Measurements from ENCODE around the gene OTOP1. TPM values are rescaled to one million over a fixed set of nuclear protein-coding genes. Genes with fewer than 3 reads are reported as not detected.
"Not testable (repeated sequence)": the region's sequence is repeated elsewhere in the genome, so short reads cannot be mapped to it uniquely, and the experiment has no call there.

Gene OTOP1
- total and polyA plus RNA-seq, 2 experiments from 2014 or later, result not detected

DNA sequence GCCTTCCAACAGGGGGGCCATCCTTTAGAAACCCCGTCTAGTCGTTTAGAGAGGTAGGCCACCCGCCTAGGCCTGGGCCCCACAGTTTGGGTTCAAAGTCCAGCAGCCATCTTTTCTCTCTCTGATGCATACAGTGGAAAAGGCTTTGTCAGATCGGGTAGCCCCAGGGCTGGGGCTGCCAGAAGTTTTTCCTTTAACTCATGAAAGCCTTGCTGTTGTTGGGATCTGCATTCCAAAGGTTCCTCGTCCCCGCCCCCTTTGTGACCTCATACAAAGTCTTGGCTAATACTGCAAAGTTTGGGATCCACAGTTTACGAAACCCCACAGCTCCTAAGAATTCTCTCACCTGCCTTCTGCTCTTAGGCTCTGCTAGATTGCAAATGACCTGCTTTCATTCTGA lies 64.5 kb downstream of the OTOP1 start:
- H3K27ac ChIP-seq, result peak overlapping the region; percentile 40
- not testable (repeated sequence) for H3K36me3 ChIP-seq (replicated peaks; ENCODE audit: insufficient read depth, low read depth); H3K4me3 ChIP-seq; H3K4me1 ChIP-seq (ENCODE audit: insufficient read depth); H3K79me2 ChIP-seq; H4K20me1 ChIP-seq (ENCODE audit: insufficient read depth, poor library complexity, severe bottlenecking); H3K9me2 ChIP-seq (replicated peaks; ENCODE audit: insufficient read depth); H3K9me3 ChIP-seq (ENCODE audit: low read depth); H2AFZ ChIP-seq; H3K4me2 ChIP-seq; H3K27me3 ChIP-seq
- DNase-seq (ENCODE audit: low spot score), result peak; percentile 25
- 43% methylated on average over 7 of the region's 7 CpGs for WGBS (ENCODE audit: low lambda C conversion rate, missing lambda C conversion rate)

DNA sequence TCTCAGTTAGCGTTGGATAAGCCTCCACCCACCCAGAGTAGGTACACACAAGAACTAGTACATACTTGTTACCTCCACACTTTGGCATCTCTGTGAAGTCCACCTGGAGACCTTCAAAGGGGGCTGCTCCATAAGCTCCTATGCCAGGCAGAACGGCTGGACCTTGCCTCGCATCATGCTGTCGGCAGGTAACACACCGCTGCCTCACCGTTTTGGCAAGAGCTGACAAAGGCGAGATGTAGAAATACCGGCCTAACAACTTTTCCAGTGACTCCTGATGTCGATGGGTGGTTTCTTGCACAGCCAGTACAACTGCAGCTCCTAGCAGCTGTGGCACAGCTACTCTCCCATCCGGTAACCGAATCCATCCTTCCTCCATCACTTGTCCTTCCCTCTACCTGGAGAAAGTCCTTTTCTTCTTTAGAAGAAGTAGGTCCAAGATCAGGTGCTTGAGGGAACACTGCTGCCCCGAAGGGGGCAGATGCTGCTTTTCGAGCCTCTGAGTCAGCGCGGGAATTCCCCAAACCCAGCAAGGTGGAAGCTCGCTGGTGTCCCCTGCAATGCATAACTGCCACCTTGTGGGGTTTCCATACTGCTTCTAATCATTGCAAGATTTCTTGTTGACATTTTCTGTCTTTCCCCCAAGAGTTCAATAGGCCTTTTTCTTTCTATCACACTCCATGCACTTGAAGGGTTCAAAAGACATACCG lies 65.6 kb downstream of the OTOP1 start:
- H3K4me3 ChIP-seq; H3K4me1 ChIP-seq (ENCODE audit: insufficient read depth); H4K20me1 ChIP-seq (ENCODE audit: insufficient read depth, poor library complexity, severe bottlenecking); H3K9me2 ChIP-seq (replicated peaks; ENCODE audit: insufficient read depth); H3K4me2 ChIP-seq; H2AFZ ChIP-seq; H3K27ac ChIP-seq; DNase-seq (ENCODE audit: low spot score); H3K79me2 ChIP-seq; H3K9me3 ChIP-seq (ENCODE audit: low read depth); H3K36me3 ChIP-seq (replicated peaks; ENCODE audit: insufficient read depth, low read depth); H3K27me3 ChIP-seq: not testable (repeated sequence)
- WGBS (ENCODE audit: low lambda C conversion rate, missing lambda C conversion rate), result 68% methylated on average over 17 of the region's 17 CpGs

- not testable (repeated sequence) for H3K27ac ChIP-seq; H3K9me3 ChIP-seq (ENCODE audit: low read depth); H3K4me1 ChIP-seq (ENCODE audit: insufficient read depth); H3K36me3 ChIP-seq (replicated peaks; ENCODE audit: insufficient read depth, low read depth); H2AFZ ChIP-seq; H3K4me2 ChIP-seq; H3K79me2 ChIP-seq; H3K27me3 ChIP-seq; H3K9me2 ChIP-seq (replicated peaks; ENCODE audit: insufficient read depth); H3K4me3 ChIP-seq; H4K20me1 ChIP-seq (ENCODE audit: insufficient read depth, poor library complexity, severe bottlenecking)
- peak; percentile 33 for DNase-seq (ENCODE audit: low spot score)
- peak; percentile 41 for TF ChIP-seq CTCF (IDR thresholded peaks at IDR 0.05; ENCODE audit: poor library complexity)
- WGBS (ENCODE audit: low lambda C conversion rate, missing lambda C conversion rate), result 0% methylated on average over 3 of the region's 8 CpGs
Observed at GRCh38 chr4:4145622-4146021, 81.1 kb downstream of the OTOP1 start.

- H3K27me3 ChIP-seq; H3K36me3 ChIP-seq (replicated peaks; ENCODE audit: insufficient read depth, low read depth); H3K9me2 ChIP-seq (replicated peaks; ENCODE audit: insufficient read depth); H3K4me3 ChIP-seq; H3K4me1 ChIP-seq (ENCODE audit: insufficient read depth); H4K20me1 ChIP-seq (ENCODE audit: insufficient read depth, poor library complexity, severe bottlenecking); H3K9me3 ChIP-seq (ENCODE audit: low read depth); H3K27ac ChIP-seq; H2AFZ ChIP-seq; H3K79me2 ChIP-seq; DNase-seq (ENCODE audit: low spot score): not testable (repeated sequence)
- WGBS (ENCODE audit: low lambda C conversion rate, missing lambda C conversion rate), result 0% methylated on average over 1 of the region's 47 CpGs
- H3K4me2 ChIP-seq, result peak overlapping the region; percentile 71
Observed at GRCh38 chr4:4143376-4143775, 83.4 kb downstream of the OTOP1 start.

GRCh38 chr4:4142679-4143078 lies 84.0 kb downstream of the OTOP1 start:
- not testable (repeated sequence) for H2AFZ ChIP-seq; H3K4me3 ChIP-seq; H3K9me3 ChIP-seq (ENCODE audit: low read depth); H3K79me2 ChIP-seq; H3K27ac ChIP-seq; H3K4me1 ChIP-seq (ENCODE audit: insufficient read depth); H3K36me3 ChIP-seq (replicated peaks; ENCODE audit: insufficient read depth, low read depth); H3K9me2 ChIP-seq (replicated peaks; ENCODE audit: insufficient read depth); H4K20me1 ChIP-seq (ENCODE audit: insufficient read depth, poor library complexity, severe bottlenecking); H3K27me3 ChIP-seq
- WGBS (ENCODE audit: low lambda C conversion rate, missing lambda C conversion rate), result 10% methylated on average over 2 of the region's 25 CpGs
- peak; percentile 33 for DNase-seq (ENCODE audit: low spot score)
- peak overlapping the region; percentile 71 for H3K4me2 ChIP-seq

GRCh38 chr4:4141186-4141585 lies 85.5 kb downstream of the OTOP1 start:
- H2AFZ ChIP-seq; H3K4me1 ChIP-seq (ENCODE audit: insufficient read depth); H3K36me3 ChIP-seq (replicated peaks; ENCODE audit: insufficient read depth, low read depth); H4K20me1 ChIP-seq (ENCODE audit: insufficient read depth, poor library complexity, severe bottlenecking); H3K4me2 ChIP-seq; H3K79me2 ChIP-seq; H3K9me3 ChIP-seq (ENCODE audit: low read depth); H3K27me3 ChIP-seq; H3K27ac ChIP-seq; H3K9me2 ChIP-seq (replicated peaks; ENCODE audit: insufficient read depth); H3K4me3 ChIP-seq; DNase-seq (ENCODE audit: low spot score): not testable (repeated sequence)
- 94% methylated on average over 11 of the region's 11 CpGs for WGBS (ENCODE audit: low lambda C conversion rate, missing lambda C conversion rate)

Other genes starting within 250 kb of the OTOP1 start
- 27.3 and 37.1 TPM in 2 replicates for gene TMEM128, start 21.3 kb upstream of the OTOP1 start, total RNA-seq
- 29.9 and 37.9 TPM in 2 replicates for gene TMEM128, start 21.3 kb upstream of the OTOP1 start, polyA plus RNA-seq
- 12.2 and 12.9 TPM in 2 replicates for gene LYAR, start 63.2 kb upstream of the OTOP1 start, total RNA-seq
- 6.7 and 8.6 TPM in 2 replicates for gene LYAR, start 63.2 kb upstream of the OTOP1 start, polyA plus RNA-seq
- 2.4 and 3.3 TPM in 2 replicates for gene ZBTB49, start 63.3 kb upstream of the OTOP1 start, total RNA-seq
- 2.2 and 3.5 TPM in 2 replicates for gene ZBTB49, start 63.3 kb upstream of the OTOP1 start, polyA plus RNA-seq
- 30.2 and 36.9 TPM in 2 replicates for gene NSG1, start 160.2 kb upstream of the OTOP1 start, total RNA-seq
- gene NSG1, start 160.2 kb upstream of the OTOP1 start, polyA plus RNA-seq, result 70.1 and 77.5 TPM in 2 replicates

Measured in hepatocyte (in vitro differentiated cells).